ENCODE data around the gene ASCC3.

ASCC3 gene

DNA sequence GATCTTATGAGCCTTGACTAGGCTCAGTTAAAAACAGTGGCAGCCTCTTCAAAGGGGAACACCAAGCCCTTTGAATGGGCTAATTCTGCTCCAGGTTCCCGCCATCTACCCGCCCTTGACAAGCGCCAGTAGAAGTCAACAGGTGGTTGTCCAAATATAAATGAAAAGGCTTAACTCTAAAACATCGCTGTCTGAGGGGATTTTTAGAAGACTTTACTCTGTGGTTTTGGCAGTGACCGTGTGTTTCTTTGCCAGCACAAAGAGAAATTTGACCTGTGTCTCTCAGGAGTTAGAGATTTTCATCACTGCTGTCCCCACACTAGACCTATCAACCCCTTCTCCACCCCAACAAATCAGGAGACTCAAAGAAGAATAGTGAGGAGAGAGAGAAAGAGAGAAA is 396.7 kb downstream of the ASCC3 start:
- no peak for DNase-seq

DNA sequence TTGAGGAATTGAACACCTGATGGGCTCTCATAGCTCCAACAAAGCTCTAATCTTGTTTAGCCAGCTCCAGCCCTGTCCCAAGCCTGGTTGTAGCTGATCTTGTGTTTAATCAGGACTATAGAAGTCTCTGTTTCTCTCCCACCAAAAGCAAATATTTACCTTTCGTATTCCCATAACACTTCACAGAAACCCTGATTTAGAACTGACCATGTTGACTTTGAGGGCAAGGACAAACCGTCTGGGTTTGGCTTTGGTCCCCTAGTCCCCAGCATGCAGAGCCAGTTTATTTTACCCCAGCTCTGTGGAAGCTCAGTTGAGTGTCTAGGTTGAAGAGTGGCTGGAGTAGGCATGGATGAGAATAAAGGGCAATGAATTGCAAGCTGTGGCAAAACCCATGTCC is 398.4 kb downstream of the ASCC3 start:
- no peak for DNase-seq

GRCh38 chr6:100479179-100480035 is 401.7 kb downstream of the ASCC3 start:
- DNase-seq = peak; percentile 57

GRCh38 chr6:100475554-100476320 is 405.4 kb downstream of the ASCC3 start:
- DNase-seq = no peak

GRCh38 chr6:100473182-100473581 is 407.9 kb downstream of the ASCC3 start:
- no peak for DNase-seq

GRCh38 chr6:100472674-100473073 is 408.5 kb downstream of the ASCC3 start:
- DNase-seq = no peak

GRCh38 chr6:100470422-100471120 is 410.6 kb downstream of the ASCC3 start:
- DNase-seq = no peak

DNA sequence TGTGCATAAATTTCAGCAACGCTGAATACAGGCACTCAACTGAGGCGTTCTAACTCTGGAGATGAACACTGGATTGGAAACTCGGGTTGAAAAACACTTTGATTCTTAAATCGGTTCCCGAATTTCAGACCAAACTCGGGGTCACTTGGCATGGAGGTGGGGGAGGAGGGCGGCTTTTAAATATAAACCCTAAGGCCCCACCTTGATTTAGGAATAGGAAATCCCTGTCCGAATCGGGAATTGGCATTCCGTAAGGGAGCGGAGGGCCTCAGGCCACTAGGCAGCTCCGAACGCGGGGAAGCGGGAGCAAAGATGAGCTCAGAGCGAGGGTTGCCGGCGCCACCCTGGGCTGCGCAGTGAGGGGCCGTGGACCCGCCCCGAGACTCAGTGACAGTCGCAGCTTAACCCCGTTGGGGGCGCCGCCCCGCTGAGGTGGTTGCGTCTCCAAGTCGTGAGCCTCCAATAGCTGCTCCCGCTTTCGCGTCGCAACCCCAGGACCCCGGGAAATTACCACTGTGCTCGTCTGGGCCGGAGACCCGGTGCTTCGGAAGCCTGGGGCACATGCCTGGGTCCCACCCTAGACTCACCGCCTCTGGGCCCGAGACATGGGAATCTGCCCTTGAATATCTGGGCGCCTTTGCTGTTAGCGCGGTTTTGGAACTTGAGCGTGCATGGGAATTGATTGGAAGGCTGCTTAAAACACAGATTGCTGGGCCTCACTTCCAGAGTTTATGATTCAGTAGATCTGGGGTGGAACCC is 411.8 kb downstream of the ASCC3 start:
- no peak for DNase-seq

DNA sequence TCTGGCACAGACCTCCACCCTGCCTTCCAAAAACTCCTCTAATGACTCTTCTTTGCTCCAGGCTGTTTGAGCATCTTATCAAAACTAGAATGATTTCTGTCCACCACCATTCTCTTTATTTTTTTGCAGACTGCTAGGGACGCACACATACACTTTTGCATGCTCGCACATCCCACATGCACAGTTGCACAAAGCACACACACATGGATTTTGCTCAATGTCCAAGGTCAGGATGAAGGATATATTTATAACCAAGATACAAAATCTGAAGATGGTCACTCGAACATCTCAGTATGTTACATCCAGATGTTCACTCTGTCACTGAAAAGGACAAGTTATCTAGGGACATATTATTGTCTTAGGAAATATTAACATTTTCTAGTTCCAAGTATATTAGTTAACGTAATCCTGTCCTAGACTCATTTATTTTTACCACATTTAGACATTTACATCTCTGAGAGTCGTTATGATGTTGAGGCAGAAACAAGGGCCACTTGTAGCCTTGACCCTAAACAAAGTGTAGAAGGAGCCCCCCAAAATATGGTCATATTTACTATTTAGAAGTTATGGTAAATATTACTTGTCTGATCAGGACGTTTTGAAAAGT is 413.0 kb downstream of the ASCC3 start:
- DNase-seq = no peak

GRCh38 chr6:100467129-100468015 is 413.8 kb downstream of the ASCC3 start:
- no peak for DNase-seq

DNA sequence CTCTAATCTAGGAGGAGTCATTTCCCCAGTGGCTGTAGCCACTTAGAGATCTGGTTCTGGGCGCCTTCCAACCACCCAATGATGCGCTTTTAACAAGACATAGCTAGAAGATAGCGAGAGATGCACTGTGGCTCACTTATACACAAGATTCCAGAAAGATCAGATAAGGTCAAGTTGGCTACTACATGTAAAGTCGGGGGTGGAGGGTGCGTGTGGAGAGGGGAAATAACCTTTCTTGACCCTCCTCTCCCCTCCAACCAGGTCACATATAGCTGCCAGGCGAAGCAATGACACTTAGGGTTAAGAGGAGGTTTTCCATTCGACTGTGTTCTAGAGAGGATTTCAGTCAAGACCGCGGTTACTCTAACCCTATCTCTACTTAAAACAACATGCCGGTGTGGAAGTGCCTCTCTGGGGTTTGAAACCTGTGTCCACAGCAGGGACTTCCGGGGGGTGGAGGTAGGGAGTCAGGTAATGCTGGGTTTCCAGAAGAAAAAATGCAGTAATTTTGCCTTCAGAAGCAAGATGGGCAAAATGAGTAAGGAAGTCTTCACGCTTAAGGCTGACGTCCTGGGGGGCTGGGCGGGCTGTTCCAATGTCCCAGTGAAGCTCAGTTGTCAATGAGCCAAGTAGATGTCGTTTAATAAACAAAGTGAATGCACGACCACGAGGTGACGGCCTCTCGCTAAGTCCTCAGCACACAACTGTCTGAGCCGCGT is 414.6 kb downstream of the ASCC3 start:
- DNase-seq = no peak

DNA sequence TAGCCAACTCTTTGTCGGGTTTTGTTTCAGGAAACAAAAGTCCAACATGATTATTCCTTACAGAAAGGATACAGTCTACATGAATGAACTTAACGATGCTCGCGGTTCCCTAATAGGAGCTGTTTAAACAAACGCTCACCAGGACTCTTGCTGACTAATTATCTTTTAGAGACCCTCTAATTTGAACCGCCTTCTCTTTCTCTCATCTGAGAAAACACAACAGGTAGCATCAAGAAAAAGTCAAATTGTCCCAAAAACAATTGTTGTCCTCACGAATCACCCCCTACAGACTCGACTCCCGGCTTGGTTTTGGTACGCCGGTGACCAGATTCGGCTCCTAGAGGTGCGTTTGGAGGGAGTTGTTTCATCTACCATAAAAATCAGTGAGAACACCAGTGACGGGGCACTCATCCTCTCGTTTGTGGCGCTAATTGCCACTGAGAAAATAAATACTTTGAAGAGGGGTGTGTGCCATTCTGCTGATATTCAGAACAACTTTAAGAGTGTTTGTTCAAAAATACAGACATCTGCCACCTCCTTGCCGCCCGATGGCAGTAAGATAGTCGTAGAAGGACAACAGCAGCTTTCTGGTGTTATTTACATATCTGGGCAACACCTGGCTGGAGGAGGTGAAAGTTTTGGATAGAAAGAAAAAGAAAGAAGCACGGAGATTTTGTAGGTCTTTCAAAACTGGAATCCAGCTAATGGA is 415.3 kb downstream of the ASCC3 start:
- DNase-seq = no peak

GRCh38 chr6:100464903-100465700 is 416.0 kb downstream of the ASCC3 start, which contains the start of gene SIM1:
Gene SIM1, minus strand, starts transcription at chr6:100464921. Its CDS starts 1,453 bp downstream, at chr6:100463468.
- peak; percentile 64 for DNase-seq

DNA sequence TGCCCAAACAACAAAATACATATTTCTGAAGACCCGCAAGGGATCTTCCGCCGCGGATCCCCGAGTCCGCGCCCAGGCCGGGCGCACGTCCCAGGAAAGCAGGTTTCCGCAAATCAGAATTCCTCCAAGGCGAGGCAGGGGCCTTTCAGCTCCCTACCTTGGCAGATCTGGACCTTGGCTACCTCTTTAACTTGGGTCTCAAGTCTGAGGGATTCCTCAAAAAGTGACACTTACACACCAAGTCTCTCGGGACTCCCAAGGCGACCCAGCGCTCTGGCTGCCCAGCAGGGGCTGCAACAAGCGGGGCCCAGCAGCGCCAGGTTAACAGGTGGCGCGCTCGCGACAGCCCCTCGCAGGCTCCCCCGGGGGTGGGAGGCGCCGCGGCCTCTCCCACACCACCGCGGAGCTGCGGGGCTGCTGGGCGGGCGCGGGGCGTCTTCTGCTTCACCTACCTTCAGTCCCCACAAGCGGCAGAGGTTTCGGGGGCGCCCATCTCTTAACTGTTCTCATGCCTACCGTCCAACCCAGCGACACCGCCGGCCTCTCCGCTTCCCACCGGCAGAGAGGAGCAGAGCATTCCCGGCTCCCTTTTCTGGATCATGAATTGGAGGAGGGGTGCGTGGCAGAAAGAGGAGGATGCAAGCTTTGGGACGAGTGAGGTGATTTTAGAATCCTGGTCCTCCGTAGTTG is 416.8 kb downstream of the ASCC3 start:
- no peak for DNase-seq

DNA sequence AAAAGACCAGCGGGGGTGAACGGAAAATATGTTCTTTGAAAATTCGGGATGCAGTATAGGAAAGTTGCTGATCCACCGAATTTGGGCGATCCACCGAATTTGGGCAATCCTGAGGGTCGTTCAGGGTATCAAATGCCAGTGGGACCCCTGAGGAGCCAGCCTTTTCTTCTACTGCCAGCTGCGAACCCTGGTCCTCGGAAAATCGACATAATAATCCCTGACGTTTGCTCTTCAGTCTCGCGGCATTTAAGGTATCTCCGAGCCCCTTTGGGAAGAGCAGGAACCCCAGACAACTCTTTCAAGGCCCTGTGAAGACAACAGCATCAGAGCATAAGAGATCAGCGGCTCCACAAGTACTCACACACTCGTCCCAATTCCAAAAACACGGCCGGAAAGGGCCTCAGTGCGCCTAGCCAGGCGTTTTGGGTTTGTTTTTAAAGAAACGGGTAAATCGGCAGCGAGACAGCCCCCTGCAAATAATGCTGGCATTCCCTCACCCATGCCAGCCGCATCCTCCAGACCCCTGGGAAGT is 417.4 kb downstream of the ASCC3 start:
- DNase-seq = no peak

DNA sequence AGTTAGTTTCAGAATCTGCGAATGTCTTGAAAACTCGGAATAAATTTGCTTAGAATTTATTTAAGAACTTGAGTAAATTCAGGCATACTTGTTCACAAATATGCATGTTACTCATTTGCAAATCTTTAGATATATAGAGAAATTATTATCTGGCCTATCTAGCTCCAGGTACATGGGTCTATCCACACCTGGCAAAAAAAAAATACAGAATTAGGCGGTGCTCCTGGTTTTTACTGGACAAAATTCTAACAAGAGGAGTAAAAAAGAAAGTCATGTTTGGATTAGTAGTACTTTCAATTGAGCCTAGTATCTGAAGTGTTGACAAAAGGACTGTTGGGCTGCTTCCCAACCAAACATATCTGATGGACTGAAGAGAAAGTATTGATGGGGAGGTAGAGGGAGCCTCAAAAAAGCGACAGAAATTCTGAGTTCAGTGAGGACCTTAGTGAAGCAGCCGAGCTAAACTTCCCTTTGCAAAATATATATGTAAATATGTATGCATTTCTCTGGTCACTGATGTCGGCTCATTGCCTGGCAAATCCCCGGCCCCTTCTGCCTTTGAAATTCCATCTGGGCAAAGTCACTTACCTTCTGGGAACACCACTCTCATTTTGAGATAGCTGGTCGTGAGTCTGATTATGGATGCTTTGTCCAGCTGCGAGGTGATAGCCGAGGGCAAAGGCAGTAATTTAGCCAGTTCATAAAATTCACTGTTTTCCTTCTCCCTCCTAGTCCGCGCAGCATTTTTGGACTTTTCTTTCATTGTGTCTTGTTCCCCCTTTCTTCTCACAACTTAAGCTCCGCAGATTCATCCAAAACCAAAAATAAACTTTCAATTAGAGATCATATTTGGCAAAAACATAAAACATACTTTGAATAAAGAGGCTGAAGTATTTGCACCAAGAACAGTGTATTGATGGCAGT is 418.2 kb downstream of the ASCC3 start:
- no peak for DNase-seq
